GM19240 (cell line): ENCODE measurements around the gene PALD1.

Source experiments
- DNase-seq: peaks from one replicate; pipeline ENCODE4 v3.0.0; 2011; ENCODE audit warnings: low spot score; ENCODE audit not compliant: insufficient read length

The PALD1 gene

DNA sequence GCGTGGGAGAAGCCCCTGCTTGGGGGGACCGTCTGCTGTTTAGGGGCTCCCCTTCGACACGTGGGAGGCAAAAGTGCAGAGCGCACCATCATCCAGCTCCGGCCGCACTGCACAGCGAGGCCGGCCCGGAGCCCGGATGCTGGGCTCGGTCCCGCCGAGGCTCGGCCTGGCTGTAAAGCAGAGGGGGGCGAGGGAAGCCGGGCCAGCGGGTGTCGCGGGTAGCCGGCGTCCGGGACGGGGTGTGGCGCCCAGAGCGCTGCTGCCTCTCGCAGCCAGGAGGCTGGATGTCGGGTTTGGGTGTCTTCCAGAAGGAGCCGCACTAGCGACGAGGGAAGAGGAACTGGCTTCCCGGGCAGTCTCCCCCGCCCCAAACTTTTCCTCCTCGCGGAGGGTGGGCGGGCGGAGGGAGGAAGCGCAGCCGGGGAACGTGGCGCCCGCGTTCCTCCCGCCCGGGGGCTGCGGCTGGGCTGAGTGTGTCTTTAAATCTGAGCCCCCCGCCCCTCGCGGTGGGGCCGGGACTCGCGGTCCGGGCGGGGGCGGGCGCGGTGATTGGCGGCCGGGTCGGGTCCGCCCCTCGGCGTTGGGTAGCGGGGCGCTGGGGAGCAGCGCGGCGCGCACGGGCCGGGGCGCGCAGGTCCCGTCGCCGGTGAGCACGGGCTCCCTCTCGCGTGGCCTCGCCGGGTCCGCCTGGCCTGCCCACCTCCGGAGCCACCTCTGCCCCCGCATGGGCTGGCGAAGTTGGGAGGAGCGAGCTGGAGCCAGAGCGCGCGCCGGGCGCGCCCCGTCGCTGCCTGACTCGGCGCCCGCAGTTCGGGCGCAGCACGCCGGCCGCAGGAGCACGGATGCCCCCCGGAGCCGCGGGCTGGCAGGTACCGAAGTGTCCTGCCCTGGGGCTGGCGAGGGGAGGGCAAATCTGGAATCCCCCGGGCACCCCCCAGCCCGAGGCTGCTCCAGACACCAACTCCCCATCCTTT is at the start of gene PALD1:
Gene PALD1, plus strand, starts transcription at position 577 of the 974 bp plus-strand sequence. CDS start 47,185 bp downstream, outside the sequence.
- DNase-seq, result no peak

DNA sequence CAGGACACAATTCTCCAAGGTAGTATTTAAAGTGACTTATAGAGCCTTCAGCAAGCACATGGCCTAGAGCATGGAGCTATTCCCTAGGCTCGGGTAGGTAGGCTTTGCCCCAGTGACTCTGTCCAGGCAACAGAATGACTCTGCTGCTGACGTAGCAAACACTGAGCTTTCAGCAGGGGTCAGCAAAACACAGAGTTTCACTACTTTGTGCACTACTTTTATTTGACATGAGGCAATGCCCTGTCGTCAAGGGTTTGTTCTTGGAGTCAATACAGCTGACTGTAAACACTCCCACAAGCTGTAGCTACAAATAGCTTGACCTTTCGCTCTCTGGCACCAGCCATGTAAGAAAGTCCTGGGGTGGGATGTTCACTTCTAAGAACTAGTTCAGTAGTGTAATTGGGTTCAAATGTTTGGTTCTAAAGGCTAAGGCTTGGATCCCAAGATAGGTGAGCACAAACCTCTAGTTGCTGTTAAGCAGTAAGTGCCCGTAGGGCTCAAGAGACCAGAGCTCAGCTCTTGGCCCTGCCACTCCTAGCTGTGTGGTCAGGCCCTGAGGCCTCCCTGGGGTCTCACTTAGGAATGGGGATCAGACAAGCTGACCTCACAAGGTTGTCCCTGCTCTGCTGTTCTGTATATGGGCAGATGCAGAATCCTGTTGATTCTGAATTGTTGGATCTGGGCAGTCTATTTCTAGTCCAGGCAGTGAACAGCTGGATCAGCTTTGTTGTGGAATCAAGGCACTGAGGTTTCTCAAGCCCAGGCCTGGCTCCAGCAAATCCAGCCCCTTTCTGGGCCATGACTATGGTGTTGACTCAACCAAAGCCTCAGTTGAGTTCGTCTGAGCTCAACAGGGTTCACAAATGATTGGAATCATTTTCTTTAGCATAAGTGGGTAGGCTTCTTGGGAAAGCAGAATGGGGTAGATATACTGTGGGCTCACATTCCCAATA is 47.8 kb upstream of the PALD1 start:
- no peak for DNase-seq

DNA sequence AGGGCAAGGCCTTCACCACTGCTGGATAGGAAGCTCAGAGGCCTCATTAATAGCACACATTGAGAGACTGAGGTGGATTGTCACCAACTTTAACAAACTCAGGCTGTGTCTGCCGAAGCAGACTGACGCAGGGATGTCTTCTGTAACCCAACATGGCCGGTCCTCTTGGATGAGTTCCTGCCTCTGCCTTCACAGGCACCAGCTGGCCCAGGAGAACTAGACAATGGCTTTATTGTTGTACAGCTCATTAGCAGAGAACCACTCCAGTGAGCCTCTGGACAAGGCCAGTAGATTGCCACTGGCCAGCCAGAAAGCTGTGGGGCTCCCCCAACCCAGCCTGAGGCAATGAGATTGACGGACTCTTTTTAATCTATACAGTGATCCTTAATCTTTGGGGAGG is 46.5 kb upstream of the PALD1 start:
- DNase-seq, result no peak

DNA sequence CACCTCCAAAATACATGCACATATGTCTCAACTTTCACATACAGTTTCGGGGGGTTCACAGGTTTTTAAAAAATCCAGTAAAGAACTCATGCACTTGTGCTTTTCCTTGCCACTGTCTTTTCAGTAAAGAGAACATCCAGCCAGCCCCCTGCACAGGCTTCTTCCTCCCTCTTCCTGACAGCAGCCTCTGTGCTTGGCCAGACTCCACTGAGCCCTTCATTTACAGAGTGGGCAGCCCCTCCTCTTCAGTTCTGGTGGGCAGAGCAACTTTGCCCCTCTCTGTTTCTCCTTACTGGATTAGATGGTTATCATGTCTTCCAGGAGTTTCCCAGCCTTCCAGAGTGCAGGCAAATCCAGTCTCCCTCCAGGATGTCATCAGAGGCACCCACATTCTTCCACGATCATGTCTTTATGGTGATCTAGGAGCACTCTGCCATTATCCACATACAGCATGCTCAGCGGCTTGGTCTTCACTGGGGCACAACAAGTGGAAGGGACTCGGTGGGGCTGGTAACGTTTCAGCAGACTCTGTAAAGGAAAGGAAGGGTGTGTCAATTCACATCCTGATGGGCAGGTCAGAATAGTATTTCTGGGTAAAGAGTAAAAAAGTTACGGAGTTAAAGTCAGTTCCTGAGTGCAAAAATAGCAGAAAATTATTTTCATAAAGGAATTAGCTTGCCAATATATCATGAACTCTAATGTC is 45.9 kb upstream of the PALD1 start:
- no peak for DNase-seq

DNA sequence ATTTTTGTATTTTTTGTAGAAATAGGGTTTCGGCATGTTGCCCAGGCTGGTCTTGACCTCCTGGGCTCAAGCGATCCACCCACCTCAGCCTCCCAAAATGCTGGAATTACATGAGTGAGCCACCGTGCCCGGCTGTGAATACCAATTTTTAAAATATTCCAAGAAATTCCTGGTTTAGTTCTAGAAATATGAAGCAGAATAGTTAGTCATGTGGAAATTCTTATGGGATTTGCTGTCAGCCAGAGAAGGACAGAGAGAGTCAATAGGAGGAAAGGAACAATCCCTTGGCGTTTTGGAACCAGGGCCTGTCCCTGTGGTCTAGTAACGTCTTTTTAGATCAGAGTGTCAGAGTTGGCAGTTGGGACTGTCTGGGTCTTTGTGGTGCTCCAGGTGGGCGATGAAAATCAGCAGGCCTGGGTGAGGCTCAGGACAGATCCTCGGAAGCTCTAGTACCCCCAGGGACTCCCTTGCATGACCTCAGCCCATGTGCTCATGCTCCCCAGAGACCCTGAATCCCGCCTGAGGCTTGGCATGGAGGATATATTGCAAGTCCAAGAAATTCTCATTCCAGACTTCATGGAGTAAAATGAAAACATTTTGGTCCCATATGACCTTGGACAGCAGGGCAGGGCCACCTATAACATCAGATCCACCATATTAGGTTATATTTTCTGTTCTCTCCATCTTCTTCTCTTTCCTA is 44.8 kb upstream of the PALD1 start:
- no peak for DNase-seq

DNA sequence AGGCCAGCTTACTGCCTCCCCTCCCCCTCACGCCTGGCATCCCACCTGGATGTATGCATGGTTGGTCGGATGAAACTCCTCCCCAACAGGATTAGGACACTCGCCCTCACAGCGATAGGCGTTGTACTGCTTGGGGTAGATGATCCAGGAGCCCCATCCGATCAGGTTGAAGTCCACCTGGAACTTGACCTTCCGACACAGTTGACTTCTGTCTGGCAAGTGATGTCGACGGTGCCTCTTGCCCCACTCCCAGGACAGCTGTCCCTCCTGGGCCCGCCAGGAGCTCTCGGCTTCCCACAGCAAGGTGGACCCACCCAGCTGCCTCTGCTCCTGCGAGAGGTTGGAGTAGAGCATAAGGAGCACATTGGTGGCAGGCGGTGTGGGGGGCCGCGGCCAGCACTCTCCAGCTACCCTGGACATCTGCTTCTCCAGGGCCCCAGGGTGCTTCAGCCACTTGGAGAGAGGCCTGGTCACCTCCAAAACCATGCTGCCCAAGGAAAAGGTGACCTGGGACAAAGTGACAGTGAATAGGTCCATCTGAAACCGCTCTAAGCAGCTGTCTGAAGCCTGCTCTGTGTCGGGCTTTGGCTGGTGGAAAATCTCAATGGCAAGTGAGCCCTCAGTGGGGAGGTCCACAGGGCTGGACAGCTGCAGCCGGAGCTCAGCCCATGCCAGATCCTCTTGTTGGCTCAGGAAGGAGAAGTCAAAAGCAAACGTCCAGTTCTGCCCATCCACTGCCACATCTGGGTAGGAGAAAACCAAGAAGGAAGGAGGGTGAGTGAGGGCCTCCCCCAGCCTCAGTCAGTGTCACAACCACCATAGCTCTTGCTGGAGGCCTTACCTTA is 43.1 kb upstream of the PALD1 start:
- no peak for DNase-seq

DNA sequence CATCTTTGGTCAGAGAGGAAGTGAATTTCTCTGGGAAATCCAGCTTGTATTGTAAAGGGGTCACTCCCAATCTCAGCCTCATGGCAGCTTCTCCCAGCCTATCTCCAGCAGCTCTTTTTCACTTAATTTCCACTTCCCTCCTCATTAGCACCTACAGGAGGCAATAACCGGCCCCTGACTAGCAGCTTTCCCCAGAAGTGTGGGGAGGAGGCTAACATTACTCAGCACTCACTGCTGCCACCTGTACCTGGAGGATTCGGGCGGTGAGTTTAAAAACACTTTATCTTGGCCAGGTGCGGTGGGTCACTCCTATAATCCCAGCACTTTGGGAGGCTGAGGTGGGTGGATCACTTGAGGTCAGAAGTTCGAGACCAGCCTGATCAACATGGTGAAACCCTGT is 40.8 kb upstream of the PALD1 start:
- DNase-seq, result no peak

DNA sequence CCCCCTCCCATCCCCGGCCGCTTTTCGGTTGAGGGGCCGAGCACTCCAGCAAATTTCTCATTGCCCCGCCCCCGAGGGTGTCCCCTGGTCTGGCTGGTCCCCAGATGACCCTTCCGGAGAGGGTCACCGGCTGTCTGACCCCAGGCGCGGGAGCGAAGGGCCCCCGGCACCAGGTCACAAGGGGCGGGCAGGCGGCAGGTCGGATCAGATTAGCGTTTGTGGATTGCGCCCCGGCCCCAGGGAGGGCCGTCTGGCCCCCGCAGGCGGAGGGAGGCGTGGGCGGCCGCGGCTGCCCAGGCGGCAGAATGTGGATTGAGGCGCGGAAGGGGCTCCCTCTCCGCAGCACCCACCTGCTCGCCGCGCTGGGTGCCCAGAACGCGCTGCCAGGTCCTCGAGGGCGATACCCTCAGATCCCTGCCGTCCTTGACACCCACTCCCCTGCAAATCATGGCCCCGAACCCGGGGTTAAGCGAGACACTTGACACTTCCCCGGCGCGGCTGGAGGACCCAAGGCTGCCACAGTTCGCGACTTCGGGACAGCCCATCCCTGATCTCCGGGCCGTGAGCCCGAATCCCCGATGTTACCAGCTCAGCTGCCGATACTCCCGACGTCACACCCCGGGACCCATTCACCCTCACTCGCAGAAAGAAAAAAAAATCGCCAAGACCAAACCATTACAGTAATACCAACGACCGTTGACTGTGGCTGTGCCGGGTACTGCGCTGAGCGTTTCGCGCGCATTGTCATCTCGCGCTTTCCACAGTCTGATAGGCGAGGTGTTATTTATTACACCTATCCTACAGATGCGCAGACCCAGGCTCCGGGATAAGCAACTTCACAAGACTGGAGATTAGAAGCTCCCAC is 38.0 kb upstream of the PALD1 start:
- DNase-seq, result no peak

DNA sequence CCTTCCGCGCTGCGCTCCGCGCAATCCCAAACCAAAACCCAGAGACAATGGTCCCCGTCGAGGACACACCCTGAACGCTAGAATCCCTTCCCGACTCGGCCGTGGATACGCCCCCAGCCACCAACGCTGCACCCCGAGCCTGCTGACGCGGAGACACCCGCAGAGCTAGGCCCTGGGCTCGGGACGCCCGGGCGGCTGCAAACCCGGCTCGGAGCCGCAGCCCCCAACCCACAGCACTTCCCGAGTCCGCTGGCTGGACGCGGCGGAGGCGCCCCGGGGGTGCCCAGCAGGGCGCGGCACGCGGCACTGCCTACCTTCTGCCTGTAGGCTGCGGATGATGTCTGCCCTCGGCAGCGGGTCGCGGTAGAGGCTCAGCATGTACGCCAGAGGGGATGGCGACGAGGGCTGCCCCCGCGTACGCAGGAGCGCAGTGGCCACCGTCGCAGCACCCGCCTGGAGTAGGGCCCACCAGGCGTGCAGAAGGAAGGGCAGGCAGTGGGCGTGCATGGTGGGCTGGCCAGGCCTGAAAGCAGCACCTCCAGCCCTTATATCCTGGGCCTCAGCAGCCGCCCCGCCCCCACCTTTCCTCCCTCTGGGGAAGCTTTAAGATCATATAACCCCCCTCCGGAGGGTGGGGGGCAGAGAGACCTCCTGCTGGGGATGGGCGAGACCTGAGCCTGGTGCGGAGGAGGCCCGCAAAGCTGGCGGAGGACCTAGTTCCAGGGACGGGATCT is 37.2 kb upstream of the PALD1 start, which contains the start of gene NODAL:
Gene NODAL, minus strand, starts transcription at position 521 of the 734 bp plus-strand sequence. Its CDS starts 14 bp downstream, at position 507.
- DNase-seq, result no peak

DNA sequence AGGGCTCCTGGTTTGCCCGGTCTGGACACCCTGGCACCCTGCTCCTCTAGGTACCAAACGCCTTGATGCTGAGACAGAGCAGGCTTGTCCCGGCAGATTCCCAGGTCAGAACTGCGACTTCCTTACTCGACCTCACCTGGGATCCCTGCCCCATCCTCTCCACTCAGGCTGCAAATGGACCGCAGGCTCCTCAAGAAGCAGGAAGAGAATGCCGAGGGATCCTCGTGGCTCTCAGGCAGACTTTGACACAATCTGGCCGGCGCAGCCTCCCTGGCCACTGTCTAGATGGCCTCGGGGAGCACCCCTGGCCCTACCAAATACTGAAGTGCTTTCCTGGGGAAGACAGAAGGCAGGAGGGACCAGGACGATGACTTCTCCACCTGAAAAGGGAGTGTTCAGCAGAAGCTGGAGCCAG is 36.7 kb upstream of the PALD1 start:
- no peak for DNase-seq

DNA sequence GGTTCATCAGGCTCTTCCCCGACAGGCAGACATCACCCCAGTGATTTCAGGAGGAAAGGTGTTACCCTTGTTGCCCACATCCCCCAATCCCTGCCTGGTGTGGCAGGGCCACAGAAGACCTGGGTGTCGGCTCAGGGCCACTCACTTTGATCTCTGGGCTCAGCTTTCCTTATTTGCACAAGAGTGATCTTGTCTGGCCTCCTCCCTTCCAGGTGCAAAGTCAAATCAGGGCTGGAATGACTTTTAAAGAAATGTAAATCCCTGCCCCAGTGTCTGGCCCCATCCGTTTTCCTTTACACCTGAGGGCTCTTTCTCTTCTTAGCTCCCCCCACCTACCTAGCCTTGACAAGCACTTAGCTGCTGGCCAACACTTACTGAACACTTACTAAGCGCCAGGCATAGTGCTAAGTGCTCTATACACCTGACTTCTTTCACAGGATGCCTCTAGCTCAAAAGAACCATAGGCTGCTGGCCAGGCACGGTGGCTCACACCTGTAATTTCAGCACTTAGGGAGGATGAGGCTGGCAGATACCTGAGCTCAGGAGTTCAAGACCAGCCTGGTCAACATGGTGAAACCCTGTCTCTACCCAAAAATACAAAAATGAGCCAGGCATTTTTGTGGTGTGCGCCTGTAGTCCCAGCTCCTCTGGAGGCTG is 36.1 kb upstream of the PALD1 start:
- no peak for DNase-seq

DNA sequence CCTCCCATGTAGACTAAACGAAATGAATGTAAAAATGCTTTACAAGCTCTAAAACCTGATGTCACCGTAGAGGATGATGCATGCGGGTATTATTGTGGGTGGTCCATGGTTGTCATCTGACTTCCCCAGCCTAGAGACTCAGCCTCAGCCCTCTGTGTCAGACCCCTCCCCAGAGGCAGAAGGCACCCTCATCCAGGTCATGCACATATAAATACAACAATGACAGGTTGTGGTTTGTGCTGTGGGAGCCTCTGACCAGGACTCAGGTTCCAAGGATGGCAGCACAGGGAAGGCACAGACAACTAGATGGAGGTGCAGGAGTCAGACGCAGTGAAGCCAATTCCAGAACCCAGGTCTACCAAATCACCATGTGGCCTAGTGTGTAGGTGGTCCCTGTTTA is 33.8 kb upstream of the PALD1 start:
- DNase-seq, result no peak

DNA sequence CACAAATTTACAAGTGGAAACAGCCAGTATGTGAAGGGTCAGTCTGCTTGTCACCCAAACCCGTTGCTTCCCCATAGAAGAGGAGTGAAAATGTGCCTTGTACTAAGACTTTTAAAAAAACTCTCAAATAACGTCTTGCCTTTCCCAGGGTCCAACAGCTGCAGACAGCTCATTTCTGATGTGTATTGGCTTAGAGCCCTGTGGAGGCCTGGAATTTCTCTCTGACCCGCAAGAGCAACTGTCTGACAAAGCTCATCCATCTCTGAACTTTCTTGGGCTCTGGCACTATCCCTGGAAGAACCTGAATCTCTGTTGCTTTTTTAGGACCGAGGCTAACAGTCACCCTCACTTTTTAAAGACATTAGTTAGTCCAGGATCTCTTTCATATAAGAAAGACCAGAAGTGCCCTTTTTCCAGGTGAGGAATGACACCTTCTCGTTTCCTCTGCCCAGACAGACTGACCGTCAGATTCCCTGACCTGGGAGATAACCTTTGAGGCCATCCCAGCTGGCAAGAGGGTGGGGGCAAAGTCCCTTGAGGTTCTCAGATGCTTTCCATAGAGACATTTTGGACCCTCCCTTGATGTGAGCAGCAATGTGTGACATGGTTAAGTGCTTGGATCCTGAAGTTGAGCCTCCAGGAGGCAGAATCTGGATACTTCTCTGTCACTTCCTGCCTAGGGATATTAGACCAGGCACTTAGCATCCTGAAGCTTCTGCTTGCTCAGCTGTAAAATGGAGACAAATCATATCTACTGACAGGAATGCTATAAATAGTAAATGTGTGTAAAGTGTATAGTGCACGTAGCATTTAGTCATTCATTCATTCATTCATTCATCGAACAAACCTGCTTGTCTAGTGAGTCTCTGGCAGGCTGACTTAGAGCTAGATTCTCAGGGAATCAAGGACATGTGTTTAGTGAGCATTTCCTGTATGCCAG is 32.6 kb upstream of the PALD1 start:
- no peak for DNase-seq

DNA sequence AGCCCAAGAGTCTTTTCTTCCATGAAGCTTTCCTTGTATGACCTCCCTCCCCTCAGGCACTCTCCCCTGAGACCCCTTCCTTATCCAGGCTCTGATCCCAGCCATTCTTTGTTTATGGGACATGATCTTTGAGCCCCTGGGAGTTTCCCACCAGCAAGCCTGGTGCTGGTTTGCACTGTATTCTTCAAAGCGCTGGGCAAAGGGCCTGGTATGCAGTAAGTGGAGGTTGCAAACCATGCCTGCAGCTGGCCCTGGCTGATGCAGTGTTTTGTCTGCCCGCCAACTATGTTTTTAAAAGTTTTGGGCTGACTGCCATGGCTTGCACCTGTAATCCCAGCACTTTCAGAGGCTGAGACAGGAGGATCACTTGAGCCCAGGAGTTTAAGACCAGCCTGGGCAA is 30.3 kb upstream of the PALD1 start:
- no peak for DNase-seq

DNA sequence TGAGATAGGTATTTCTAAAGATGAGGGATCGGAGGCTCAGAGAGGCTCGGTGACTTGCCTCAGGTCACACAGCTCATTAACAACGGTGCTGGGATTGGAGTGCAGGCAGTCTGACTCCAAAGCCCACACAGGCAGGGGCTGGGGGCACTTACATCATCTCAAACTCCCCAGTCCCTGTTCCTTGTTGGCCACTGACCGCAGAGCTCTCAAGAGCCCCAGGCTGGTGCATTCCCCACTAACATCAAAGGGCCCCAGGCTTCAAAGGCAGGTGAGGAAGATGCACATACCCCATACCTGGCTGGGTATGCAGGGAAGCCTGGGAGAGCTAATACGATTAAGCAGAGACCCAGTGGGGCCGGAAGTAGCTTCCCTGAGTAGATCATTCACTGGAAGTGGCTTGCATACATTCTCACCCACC is 23.3 kb upstream of the PALD1 start:
- DNase-seq, result no peak

DNA sequence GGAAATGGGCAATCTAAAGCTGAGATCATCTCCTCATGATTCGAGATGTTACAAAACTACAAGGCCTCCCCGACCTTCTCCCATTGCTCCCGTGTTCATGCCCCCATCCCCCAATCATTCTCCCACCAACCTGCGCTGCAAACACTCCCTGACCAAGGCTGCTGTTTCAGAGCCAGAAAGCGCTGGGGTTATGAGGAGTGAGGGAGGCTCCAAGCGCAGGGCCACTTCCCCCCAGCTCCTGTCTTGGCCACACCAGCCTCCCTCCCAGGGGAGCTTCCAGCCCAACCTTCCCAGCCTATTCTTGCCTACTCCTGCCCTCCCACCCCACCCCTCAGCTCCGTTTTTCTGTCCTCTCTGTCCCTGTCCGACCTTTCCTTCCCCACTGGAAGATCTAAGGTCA is 22.4 kb upstream of the PALD1 start:
- no peak for DNase-seq
